Measurements from ENCODE around the gene TMEM117. TPM values are rescaled to one million over a fixed set of nuclear protein-coding genes. Genes with fewer than 3 reads are reported as not detected.

Gene TMEM117
- total RNA-seq, 2 donors from 2014 or later, result 0.79 to 1.4 TPM

- H3K4me3 ChIP-seq (ENCODE audit: low read length), result no peak overlapping the region
- Mint-ChIP-seq H3K9me3 (no peaks in the 10 kb centered on the region), H3K4me1 (peaks cover 17% of the 10 kb centered on the region), H3K4me3 (no peak overlapping the region), H3K27ac (no peak overlapping the region), H3K27me3 (ENCODE audit: insufficient read depth) (no peaks in the 10 kb centered on the region), H3K36me3 (ENCODE audit: low read depth) (no peaks in the 10 kb centered on the region)
- peaks cover under 1% of the 10 kb centered on the region for H3K4me1 ChIP-seq (ENCODE audit: control insufficient read depth, insufficient read depth, low read length)
- H3K36me3 ChIP-seq (ENCODE audit: control insufficient read depth, insufficient read depth, low read length), result no peaks in the 10 kb centered on the region
- no peak overlapping the region for H3K9ac ChIP-seq (ENCODE audit: extremely low read depth, low read length, poor library complexity, severe bottlenecking)
- TF ChIP-seq CTCF (conservative IDR thresholded peaks at IDR 0.05), result no peak
- H3K27ac ChIP-seq (ENCODE audit: low read depth, low read length), result no peak overlapping the region
- no peaks in the 10 kb centered on the region for H3K9me3 ChIP-seq (ENCODE audit: control insufficient read depth, low read length)
- 88 to 92% methylated on average over 4 of the region's 5 CpGs for WGBS, 2 experiments (ENCODE audit: insufficient coverage in 1 of 2, insufficient read length in 1 of 2)
- H3K27me3 ChIP-seq (ENCODE audit: control insufficient read depth, insufficient read depth, low read length, poor library complexity, severe bottlenecking), result no peaks in the 10 kb centered on the region
- no peak for DNase-seq
Observed at GRCh38 chr12:44154128-44154527, 318.2 kb downstream of the TMEM117 start.

GRCh38 chr12:44155358-44155757 lies 319.5 kb downstream of the TMEM117 start:
- no peaks in the 10 kb centered on the region for H3K27me3 Mint-ChIP-seq (ENCODE audit: insufficient read depth)
- 71% methylated on average over 2 of the region's 2 CpGs; no CpG with 5 or more reads in 1 of the 2 experiments for WGBS, 2 experiments (ENCODE audit: insufficient coverage in 1 of 2, insufficient read length in 1 of 2)
- no peak overlapping the region for H3K4me3 Mint-ChIP-seq
- H3K9me3 ChIP-seq (ENCODE audit: control insufficient read depth, low read length), result no peaks in the 10 kb centered on the region
- no peak overlapping the region for H3K4me3 ChIP-seq (ENCODE audit: low read length)
- H3K27ac ChIP-seq (ENCODE audit: low read depth, low read length), result no peak overlapping the region
- peaks cover 20% of the 10 kb centered on the region for H3K4me1 Mint-ChIP-seq
- peaks cover 8% of the 10 kb centered on the region for H3K4me1 ChIP-seq (ENCODE audit: control insufficient read depth, insufficient read depth, low read length)
- no peaks in the 10 kb centered on the region for H3K9me3 Mint-ChIP-seq
- H3K27me3 ChIP-seq (ENCODE audit: control insufficient read depth, insufficient read depth, low read length, poor library complexity, severe bottlenecking), result no peaks in the 10 kb centered on the region
- no peak overlapping the region for H3K27ac Mint-ChIP-seq
- no peaks in the 10 kb centered on the region for H3K36me3 ChIP-seq (ENCODE audit: control insufficient read depth, insufficient read depth, low read length)
- H3K9ac ChIP-seq (ENCODE audit: extremely low read depth, low read length, poor library complexity, severe bottlenecking), result no peak overlapping the region
- DNase-seq, result no peak
- no peaks in the 10 kb centered on the region for H3K36me3 Mint-ChIP-seq (ENCODE audit: low read depth)
- TF ChIP-seq CTCF (conservative IDR thresholded peaks at IDR 0.05), result no peak

GRCh38 chr12:44157359-44157758 lies 321.5 kb downstream of the TMEM117 start:
- 100% methylated on average over 2 of the region's 2 CpGs; no CpG with 5 or more reads in 1 of the 2 experiments for WGBS, 2 experiments (ENCODE audit: insufficient coverage in 1 of 2, insufficient read length in 1 of 2)
- TF ChIP-seq CTCF (conservative IDR thresholded peaks at IDR 0.05), result no peak
- Histone ChIP-seq H3K9ac (ENCODE audit: extremely low read depth, low read length, poor library complexity, severe bottlenecking) (no peak overlapping the region), H3K9me3 (ENCODE audit: control insufficient read depth, low read length) (no peaks in the 10 kb centered on the region), H3K27me3 (ENCODE audit: control insufficient read depth, insufficient read depth, low read length, poor library complexity, severe bottlenecking) (no peaks in the 10 kb centered on the region), H3K4me3 (ENCODE audit: low read length) (no peak overlapping the region), H3K4me1 (ENCODE audit: control insufficient read depth, insufficient read depth, low read length) (peaks cover 8% of the 10 kb centered on the region), H3K27ac (ENCODE audit: low read depth, low read length) (no peak overlapping the region), H3K36me3 (ENCODE audit: control insufficient read depth, insufficient read depth, low read length) (no peaks in the 10 kb centered on the region)
- Mint-ChIP-seq H3K9me3 (no peaks in the 10 kb centered on the region), H3K36me3 (ENCODE audit: low read depth) (no peaks in the 10 kb centered on the region), H3K4me3 (no peak overlapping the region), H3K27me3 (ENCODE audit: insufficient read depth) (no peaks in the 10 kb centered on the region), H3K4me1 (peaks cover 20% of the 10 kb centered on the region), H3K27ac (no peak overlapping the region)
- DNase-seq, result no peak

All from endodermal cell (in vitro differentiated cells).